ENCODE measurements around the gene PLAC9.

Gene PLAC9

GRCh38 chr10:80157561-80157960 is 25.0 kb downstream of the PLAC9 start:
- Histone ChIP-seq H3K23ac (ENCODE audit: low read length) (no peak overlapping the region), H4K91ac (ENCODE audit: low read depth, low read length) (no peak overlapping the region), H3K36me3 (ENCODE audit: control insufficient read depth in 1 of 2, insufficient read depth in 2 of 2, low read length in 2 of 2) (peaks cover 51 to 66% of the 10 kb centered on the region in 2 experiments), H4K12ac (ENCODE audit: low read depth, low read length) (no peak overlapping the region), H3K79me1 (ENCODE audit: low read length) (peaks cover 5% of the 10 kb centered on the region), H3K4me1 (ENCODE audit: control insufficient read depth in 1 of 2, insufficient read depth in 2 of 2, low read length in 2 of 2) (peaks cover 18 to 28% of the 10 kb centered on the region in 2 experiments), H3K79me2 (ENCODE audit: control insufficient read depth, insufficient read depth, low read length, poor library complexity) (no peaks in the 10 kb centered on the region), H3K27me3 (ENCODE audit: insufficient read depth, low read length) (no peaks in the 10 kb centered on the region), H4K8ac (ENCODE audit: low read depth, low read length) (no peak overlapping the region), H3K27ac (ENCODE audit: low read depth, low read length) (no peak overlapping the region), H2AK5ac (ENCODE audit: low read length) (no peak overlapping the region), H3K4ac (ENCODE audit: low read depth, low read length) (no peak overlapping the region), H3K9ac (ENCODE audit: low read length) (no peak overlapping the region), H3K14ac (ENCODE audit: low read length) (no peak overlapping the region), H2BK5ac (ENCODE audit: low read depth, low read length, poor library complexity) (no peak overlapping the region), H3K9me3 (ENCODE audit: insufficient read depth, low read depth, low read length) (no peaks in the 10 kb centered on the region), H2AFZ (ENCODE audit: insufficient read depth, low read length, poor library complexity) (no peak overlapping the region), H3K4me3 (ENCODE audit: low read depth, low read length) (no peak overlapping the region), H3K4me2 (ENCODE audit: low read length) (no peak overlapping the region), H2BK12ac (ENCODE audit: low read length) (no peak overlapping the region), H2BK120ac (ENCODE audit: insufficient read depth, low read length, poor library complexity) (no peak overlapping the region), H3K18ac (ENCODE audit: low read length) (no peak overlapping the region)
- WGBS (ENCODE audit: extremely low coverage, insufficient coverage, insufficient read length) = no CpG with 5 or more reads among the region's 14 CpGs
- no peak for DNase-seq

DNA sequence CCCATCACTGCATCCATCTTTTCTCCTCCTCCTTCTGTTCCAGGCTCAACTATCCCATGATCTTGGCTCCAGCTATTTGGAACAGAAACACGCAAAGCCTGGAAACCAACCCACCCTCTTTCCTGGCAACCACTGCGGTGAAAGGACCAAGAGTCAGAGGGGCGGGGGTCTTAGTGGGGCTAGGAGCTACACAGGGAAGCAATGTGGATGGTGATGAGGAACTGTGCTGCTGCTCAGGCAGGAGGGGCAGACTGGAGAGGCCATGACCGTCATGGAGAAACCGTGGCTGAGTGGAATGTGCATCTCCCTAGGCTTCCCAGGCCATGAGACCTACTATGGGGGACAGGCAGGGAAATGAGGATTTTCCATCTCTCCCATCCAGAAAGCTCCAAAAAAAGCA is 25.6 kb downstream of the PLAC9 start:
- H2BK120ac ChIP-seq (ENCODE audit: insufficient read depth, low read length, poor library complexity) = no peak overlapping the region
- no peak overlapping the region for H3K23ac ChIP-seq (ENCODE audit: low read length)
- no peaks in the 10 kb centered on the region for H3K79me2 ChIP-seq (ENCODE audit: control insufficient read depth, insufficient read depth, low read length, poor library complexity)
- no peak overlapping the region for H2BK12ac ChIP-seq (ENCODE audit: low read length)
- H3K36me3 ChIP-seq (ENCODE audit: control insufficient read depth in 1 of 2, insufficient read depth in 2 of 2, low read length in 2 of 2) = peaks cover 49 to 66% of the 10 kb centered on the region in 2 experiments
- no peak overlapping the region for H2AFZ ChIP-seq (ENCODE audit: insufficient read depth, low read length, poor library complexity)
- H3K27ac ChIP-seq (ENCODE audit: low read depth, low read length) = no peak overlapping the region
- H4K12ac ChIP-seq (ENCODE audit: low read depth, low read length) = no peak overlapping the region
- WGBS (ENCODE audit: extremely low coverage, insufficient coverage, insufficient read length) = no CpG with 5 or more reads among the region's 5 CpGs
- H3K4me3 ChIP-seq (ENCODE audit: low read depth, low read length) = no peak overlapping the region
- no peak overlapping the region for H3K9ac ChIP-seq (ENCODE audit: low read length)
- peaks cover 18 to 28% of the 10 kb centered on the region in 2 experiments for H3K4me1 ChIP-seq (ENCODE audit: control insufficient read depth in 1 of 2, insufficient read depth in 2 of 2, low read length in 2 of 2)
- H3K27me3 ChIP-seq (ENCODE audit: insufficient read depth, low read length) = no peaks in the 10 kb centered on the region
- no peak for DNase-seq
- H3K14ac ChIP-seq (ENCODE audit: low read length) = no peak overlapping the region
- H3K4ac ChIP-seq (ENCODE audit: low read depth, low read length) = no peak overlapping the region
- H3K18ac ChIP-seq (ENCODE audit: low read length) = no peak overlapping the region
- no peak overlapping the region for H4K8ac ChIP-seq (ENCODE audit: low read depth, low read length)
- H3K79me1 ChIP-seq (ENCODE audit: low read length) = peaks cover 5% of the 10 kb centered on the region
- no peak overlapping the region for H3K4me2 ChIP-seq (ENCODE audit: low read length)
- no peak overlapping the region for H2AK5ac ChIP-seq (ENCODE audit: low read length)
- H3K9me3 ChIP-seq (ENCODE audit: insufficient read depth, low read depth, low read length) = no peaks in the 10 kb centered on the region
- no peak overlapping the region for H4K91ac ChIP-seq (ENCODE audit: low read depth, low read length)
- H2BK5ac ChIP-seq (ENCODE audit: low read depth, low read length, poor library complexity) = no peak overlapping the region

DNA sequence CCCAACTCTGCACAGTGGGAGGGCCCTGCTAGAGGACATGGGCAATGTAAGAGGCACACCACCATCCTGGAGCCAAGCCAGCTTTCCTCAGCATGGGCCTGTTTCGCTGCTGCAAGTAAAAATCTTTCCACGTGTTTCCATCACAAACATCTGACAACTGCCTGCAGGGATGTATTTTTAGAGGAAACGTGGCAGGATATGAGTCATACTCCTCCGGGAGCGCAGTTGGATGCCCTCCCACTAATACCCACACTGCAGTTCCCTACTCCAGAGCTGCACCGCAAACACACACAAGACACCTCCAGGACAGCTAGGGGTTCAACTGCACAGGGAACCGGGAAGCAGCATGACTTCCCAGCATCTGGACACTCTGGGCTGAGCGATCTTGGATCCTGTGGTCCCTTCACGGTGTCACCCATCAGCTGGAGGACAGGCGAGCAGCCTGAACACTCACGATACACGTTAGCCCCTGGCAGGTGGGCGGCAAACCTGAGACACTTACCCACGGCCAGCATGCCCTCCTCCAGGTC is 26.1 kb downstream of the PLAC9 start:
- Histone ChIP-seq H3K36me3 (ENCODE audit: control insufficient read depth in 1 of 2, insufficient read depth in 2 of 2, low read length in 2 of 2) (peaks cover 49 to 67% of the 10 kb centered on the region in 2 experiments), H3K14ac (ENCODE audit: low read length) (no peak overlapping the region), H3K23ac (ENCODE audit: low read length) (no peak overlapping the region), H3K4me1 (ENCODE audit: control insufficient read depth in 1 of 2, insufficient read depth in 2 of 2, low read length in 2 of 2) (peaks cover 18 to 28% of the 10 kb centered on the region in 2 experiments), H3K27ac (ENCODE audit: low read depth, low read length) (no peak overlapping the region), H2BK5ac (ENCODE audit: low read depth, low read length, poor library complexity) (no peak overlapping the region), H2AFZ (ENCODE audit: insufficient read depth, low read length, poor library complexity) (no peak overlapping the region), H3K27me3 (ENCODE audit: insufficient read depth, low read length) (no peaks in the 10 kb centered on the region), H3K79me2 (ENCODE audit: control insufficient read depth, insufficient read depth, low read length, poor library complexity) (no peaks in the 10 kb centered on the region), H3K9ac (ENCODE audit: low read length) (no peak overlapping the region), H3K4me2 (ENCODE audit: low read length) (no peak overlapping the region), H3K9me3 (ENCODE audit: insufficient read depth, low read depth, low read length) (no peaks in the 10 kb centered on the region), H2BK12ac (ENCODE audit: low read length) (no peak overlapping the region), H2BK120ac (ENCODE audit: insufficient read depth, low read length, poor library complexity) (no peak overlapping the region), H3K4ac (ENCODE audit: low read depth, low read length) (no peak overlapping the region), H2AK5ac (ENCODE audit: low read length) (no peak overlapping the region), H3K18ac (ENCODE audit: low read length) (no peak overlapping the region), H4K12ac (ENCODE audit: low read depth, low read length) (no peak overlapping the region), H3K79me1 (ENCODE audit: low read length) (peaks cover 5% of the 10 kb centered on the region), H4K8ac (ENCODE audit: low read depth, low read length) (no peak overlapping the region), H3K4me3 (ENCODE audit: low read depth, low read length) (no peak overlapping the region), H4K91ac (ENCODE audit: low read depth, low read length) (no peak overlapping the region)
- peak; percentile 62 to 76 for DNase-seq
- no CpG with 5 or more reads among the region's 14 CpGs for WGBS (ENCODE audit: extremely low coverage, insufficient coverage, insufficient read length)

DNA sequence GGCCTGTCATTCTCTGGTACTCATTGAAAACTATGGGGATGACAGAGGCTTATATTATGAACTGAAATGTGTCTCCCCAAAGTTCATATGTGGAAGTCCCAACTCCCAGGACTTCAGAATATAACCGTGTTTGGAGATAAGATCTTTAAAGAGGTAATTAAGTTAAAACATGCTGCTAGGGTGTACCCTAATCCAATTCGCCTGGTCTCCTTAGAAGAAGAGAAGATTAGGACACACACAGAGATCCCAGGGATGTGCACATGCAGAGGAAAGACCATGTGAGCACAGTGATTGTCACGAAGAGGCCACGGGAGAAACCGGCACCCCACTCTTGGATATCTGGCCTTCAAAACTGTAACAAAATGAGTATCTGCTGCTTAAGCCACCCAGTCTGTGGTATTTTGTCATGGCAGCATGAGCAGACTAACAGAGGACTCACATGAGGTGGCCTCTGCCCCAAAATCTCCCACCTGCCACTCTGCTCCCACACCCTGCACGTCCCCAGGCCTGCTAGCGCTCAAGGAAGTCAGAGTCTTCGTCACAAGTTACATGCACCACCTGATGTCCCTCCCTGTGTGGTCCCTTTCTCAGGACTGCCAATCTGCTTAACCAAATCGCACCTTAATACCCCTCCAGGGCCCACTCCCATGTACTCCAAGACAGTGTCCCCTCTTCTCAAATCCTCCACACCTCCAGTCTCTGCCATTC is 26.8 kb downstream of the PLAC9 start:
- H3K14ac ChIP-seq (ENCODE audit: low read length) = no peak overlapping the region
- H2AK5ac ChIP-seq (ENCODE audit: low read length) = no peak overlapping the region
- no CpG with 5 or more reads among the region's 9 CpGs for WGBS (ENCODE audit: extremely low coverage, insufficient coverage, insufficient read length)
- no peak overlapping the region for H3K23ac ChIP-seq (ENCODE audit: low read length)
- no peak overlapping the region for H3K4me2 ChIP-seq (ENCODE audit: low read length)
- no peak for DNase-seq
- no peak overlapping the region for H2BK12ac ChIP-seq (ENCODE audit: low read length)
- peaks cover 53 to 71% of the 10 kb centered on the region in 2 experiments for H3K36me3 ChIP-seq (ENCODE audit: control insufficient read depth in 1 of 2, insufficient read depth in 2 of 2, low read length in 2 of 2)
- H4K91ac ChIP-seq (ENCODE audit: low read depth, low read length) = no peak overlapping the region
- H2AFZ ChIP-seq (ENCODE audit: insufficient read depth, low read length, poor library complexity) = no peak overlapping the region
- no peak overlapping the region for H3K18ac ChIP-seq (ENCODE audit: low read length)
- H3K4ac ChIP-seq (ENCODE audit: low read depth, low read length) = no peak overlapping the region
- H4K12ac ChIP-seq (ENCODE audit: low read depth, low read length) = no peak overlapping the region
- peaks cover 4% of the 10 kb centered on the region for H3K79me1 ChIP-seq (ENCODE audit: low read length)
- no peak overlapping the region for H3K4me3 ChIP-seq (ENCODE audit: low read depth, low read length)
- no peak overlapping the region for H3K27ac ChIP-seq (ENCODE audit: low read depth, low read length)
- no peak overlapping the region for H2BK5ac ChIP-seq (ENCODE audit: low read depth, low read length, poor library complexity)
- peaks cover 21 to 30% of the 10 kb centered on the region in 2 experiments for H3K4me1 ChIP-seq (ENCODE audit: control insufficient read depth in 1 of 2, insufficient read depth in 2 of 2, low read length in 2 of 2)
- no peaks in the 10 kb centered on the region for H3K9me3 ChIP-seq (ENCODE audit: insufficient read depth, low read depth, low read length)
- H3K79me2 ChIP-seq (ENCODE audit: control insufficient read depth, insufficient read depth, low read length, poor library complexity) = no peaks in the 10 kb centered on the region
- no peaks in the 10 kb centered on the region for H3K27me3 ChIP-seq (ENCODE audit: insufficient read depth, low read length)
- H2BK120ac ChIP-seq (ENCODE audit: insufficient read depth, low read length, poor library complexity) = no peak overlapping the region
- no peak overlapping the region for H4K8ac ChIP-seq (ENCODE audit: low read depth, low read length)
- H3K9ac ChIP-seq (ENCODE audit: low read length) = no peak overlapping the region

Data from trophoblast cell (in vitro differentiated cells and primary cell).